ENCODE results near the gene DNAH3. TPM values are rescaled to one million over a fixed set of nuclear protein-coding genes. Genes with fewer than 3 reads are reported as not detected.

The DNAH3 gene
- total RNA-seq, 1 experiment from 2014 or later: 0.15 TPM

DNA sequence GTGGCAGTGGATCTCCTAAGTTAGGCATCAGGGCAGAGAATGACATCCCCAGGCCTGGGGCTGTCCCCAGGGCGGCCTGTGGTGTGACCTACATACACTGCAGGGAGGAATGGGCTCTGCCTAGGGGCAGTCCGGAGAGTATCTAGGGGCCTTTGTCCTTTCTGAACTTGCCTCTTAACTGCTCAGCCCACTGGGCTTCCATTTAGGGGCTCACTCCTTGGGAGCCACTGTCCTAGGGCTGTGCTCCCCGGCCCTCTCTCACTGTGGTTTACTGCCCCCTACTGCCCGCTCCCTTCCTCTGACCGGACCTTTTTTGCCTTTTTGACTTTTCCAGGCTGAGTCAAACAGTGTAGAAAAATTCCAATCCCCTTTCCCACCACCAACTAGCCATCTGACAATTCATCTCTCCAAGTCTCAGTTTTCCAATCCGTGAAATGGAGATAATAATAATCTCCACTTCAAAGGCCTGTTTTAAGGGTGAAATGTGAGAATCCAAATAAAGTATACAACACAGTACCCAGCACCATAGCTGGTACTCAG, 66.8 kb downstream of the DNAH3 start:
- Histone ChIP-seq H3K4me2 (ENCODE audit: low read length) (no peak overlapping the region), H3K79me2 (ENCODE audit: insufficient read depth, low read length) (no peaks in the 10 kb centered on the region), H3K36me3 (ENCODE audit: control insufficient read depth in 1 of 2, insufficient read depth in 2 of 2, low read length in 2 of 2) (no peaks in the 10 kb centered on the region), H3K4me1 (ENCODE audit: control insufficient read depth in 1 of 2, insufficient read depth in 2 of 2, low read length in 2 of 2) (no peaks in the 10 kb centered on the region), H3K9ac (ENCODE audit: low read length) (no peak overlapping the region), H4K20me1 (ENCODE audit: insufficient read depth) (no peaks in the 10 kb centered on the region), H3K4me3 (replicated peaks in 1 of 2; ENCODE audit: low read depth in 1 of 2, low read length in 2 of 2) (no peak overlapping the region), H3K9me3 (ENCODE audit: control insufficient read depth in 1 of 2, insufficient read depth in 1 of 2, low read depth in 1 of 2, low read length in 2 of 2) (no peaks in the 10 kb centered on the region), H2AFZ (ENCODE audit: low read depth, low read length, poor library complexity, severe bottlenecking) (peak overlapping the region; percentile 73), H3K27ac (ENCODE audit: low read depth, low read length) (no peak overlapping the region), H3K27me3 (ENCODE audit: insufficient read depth, low read length) (no peaks in the 10 kb centered on the region), H3K9me2 (ENCODE audit: insufficient read depth) (no peaks in the 10 kb centered on the region)
- intact Hi-C loops (cut with micrococcal nuclease): loop anchor here (1.0 to 5.0 kb wide), 2 partner anchors 233 to 276 kb away; partner anchors contain the start of genes ERI2 and REXO5
- ChIA-PET RAD21 (ENCODE audit: low non-redundant PET in 1 of 2, low total read pairs in 2 of 2, uncharacterized antibody in 2 of 2, unreplicated experiment in 2 of 2) (interaction anchor here (0.8 to 2.0 kb wide), 3 partner anchors 178 to 233 kb away, joined by 4 to 11 read pairs (median 10); no protein-coding TSS in a partner anchor), POLR2A (no interaction called here), CTCF (interaction anchor here (0.6 to 5.7 kb wide), 5 partner anchors 183 to 284 kb away, joined by 3 to 41 read pairs (median 4); partner anchors contain the start of genes DCUN1D3, ERI2, LYRM1 and REXO5)
- ATAC-seq (peak; percentile 97), DNase-seq (ENCODE audit: low read depth, low spot score) (peak; percentile 44)
- BruUV-seq (replicated peaks): no TSS peak
- TF ChIP-seq SIN3A (IDR thresholded peaks at IDR 0.05; ENCODE audit: low read depth) (no peak), JUND (IDR thresholded peaks at IDR 0.05) (0 out of 2 replicates have a peak, but pooled peaks have one; percentile 15), FOSL1 (IDR thresholded peaks at IDR 0.05; ENCODE audit: low read depth) (no peak), EGR1 (IDR thresholded peaks at IDR 0.05; ENCODE audit: low read depth) (no peak), RAD21 (IDR thresholded peaks at IDR 0.05; ENCODE audit: low read depth) (peak; percentile 92), EZH2 (IDR thresholded peaks at IDR 0.05) (no peak), SRF (IDR thresholded peaks at IDR 0.05; ENCODE audit: low read depth) (peak; percentile 25; the same call in 1 of the 2 replicates)
- TF ChIP-seq, protein P1, sequence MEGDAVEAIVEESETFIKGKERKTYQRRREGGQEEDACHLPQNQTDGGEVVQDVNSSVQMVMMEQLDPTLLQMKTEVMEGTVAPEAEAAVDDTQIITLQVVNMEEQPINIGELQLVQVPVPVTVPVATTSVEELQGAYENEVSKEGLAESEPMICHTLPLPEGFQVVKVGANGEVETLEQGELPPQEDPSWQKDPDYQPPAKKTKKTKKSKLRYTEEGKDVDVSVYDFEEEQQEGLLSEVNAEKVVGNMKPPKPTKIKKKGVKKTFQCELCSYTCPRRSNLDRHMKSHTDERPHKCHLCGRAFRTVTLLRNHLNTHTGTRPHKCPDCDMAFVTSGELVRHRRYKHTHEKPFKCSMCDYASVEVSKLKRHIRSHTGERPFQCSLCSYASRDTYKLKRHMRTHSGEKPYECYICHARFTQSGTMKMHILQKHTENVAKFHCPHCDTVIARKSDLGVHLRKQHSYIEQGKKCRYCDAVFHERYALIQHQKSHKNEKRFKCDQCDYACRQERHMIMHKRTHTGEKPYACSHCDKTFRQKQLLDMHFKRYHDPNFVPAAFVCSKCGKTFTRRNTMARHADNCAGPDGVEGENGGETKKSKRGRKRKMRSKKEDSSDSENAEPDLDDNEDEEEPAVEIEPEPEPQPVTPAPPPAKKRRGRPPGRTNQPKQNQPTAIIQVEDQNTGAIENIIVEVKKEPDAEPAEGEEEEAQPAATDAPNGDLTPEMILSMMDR (IDR thresholded peaks at IDR 0.05 in 2 of 3, conservative IDR thresholded peaks at IDR 0.05 in 1 of 3; ENCODE audit: borderline replicate concordance in 1 of 3, insufficient read depth in 1 of 3, low read depth in 2 of 3, low read length in 2 of 3): peak; percentile 79 to 88 (median 81); a peak in 5 of 6 replicates
